Astrocyte (in vitro differentiated cells and primary cell): ENCODE data around the gene TAF4. TPM values are rescaled to one million over a fixed set of nuclear protein-coding genes. Genes with fewer than 3 reads are reported as not detected.

Experiments
- DNase-seq: peaks from one replicate; pipeline ENCODE4 v3.0.0-alpha.2; 2010; ENCODE audit warnings: low read depth
- FAIRE-seq: peaks from 2 replicates; lab custom pipeline; 2011; peaks lifted over from hg19 to GRCh38; lab: Jason Lieb, UNC
- H2AFZ ChIP-seq: 2 replicates; pipeline ENCODE4 v1.6.0; 2012; ENCODE audit warnings: low read depth, low read length, inconsistent platforms
- H3K27ac ChIP-seq: 2 replicates; pipeline ENCODE4 v1.5.1; 2011; ENCODE audit warnings: low read depth, low read length, inconsistent platforms
- H3K27me3 ChIP-seq: 2 replicates; pipeline ENCODE4 v1.6.0; 2011; ENCODE audit warnings: low read length, inconsistent platforms; ENCODE audit not compliant: insufficient read depth
- H3K36me3 ChIP-seq: 2 replicates; pipeline ENCODE4 v1.5.1; 2011; ENCODE audit warnings: low read length, inconsistent platforms; ENCODE audit not compliant: insufficient read depth
- H3K4me1 ChIP-seq: 2 replicates; pipeline ENCODE4 v1.5.1; 2011; ENCODE audit warnings: low read length, inconsistent platforms; ENCODE audit not compliant: insufficient read depth
- H3K4me2 ChIP-seq: 2 replicates; pipeline ENCODE4 v1.6.0; 2012; ENCODE audit warnings: low read length, inconsistent platforms
- H3K4me3 ChIP-seq: 2 replicates; pipeline ENCODE4 v1.5.1; 2011; ENCODE audit warnings: low read depth, mild to moderate bottlenecking, low read length, inconsistent platforms; ENCODE audit not compliant: insufficient read depth
- H3K79me2 ChIP-seq: 2 replicates; pipeline ENCODE4 v1.6.0; 2012; ENCODE audit warnings: mild to moderate bottlenecking, low read length, inconsistent platforms; ENCODE audit not compliant: insufficient read depth
- H3K9ac ChIP-seq: 2 replicates; pipeline ENCODE4 v1.6.0; 2012; ENCODE audit warnings: mild to moderate bottlenecking, low read length, inconsistent platforms
- H3K9me3 ChIP-seq: 2 replicates; pipeline ENCODE4 v1.5.1; 2012; ENCODE audit warnings: low read depth, mild to moderate bottlenecking, low read length, inconsistent platforms; ENCODE audit not compliant: insufficient read depth
- H4K20me1 ChIP-seq: 2 replicates; pipeline ENCODE4 v1.6.0; 2012; ENCODE audit warnings: low read length, inconsistent platforms; ENCODE audit not compliant: insufficient read depth
- H3K27ac Mint-ChIP-seq: one replicate; pipeline ENCODE4 v1.8.0; 2021; ENCODE audit warnings: mild to moderate bottlenecking, mixed read lengths; ENCODE audit not compliant: unreplicated experiment
- H3K27me3 Mint-ChIP-seq: one replicate; pipeline ENCODE4 v1.8.0; 2021; ENCODE audit warnings: low read depth, mixed read lengths; ENCODE audit not compliant: unreplicated experiment
- H3K36me3 Mint-ChIP-seq: one replicate; pipeline ENCODE4 v1.8.0; 2021; ENCODE audit warnings: low read depth, mixed read lengths; ENCODE audit not compliant: unreplicated experiment
- H3K4me1 Mint-ChIP-seq: one replicate; pipeline ENCODE4 v1.8.0; 2021; ENCODE audit warnings: low read depth, mixed read lengths; ENCODE audit not compliant: unreplicated experiment
- H3K4me3 Mint-ChIP-seq: one replicate; pipeline ENCODE4 v1.8.0; 2021; ENCODE audit warnings: mild to moderate bottlenecking, moderate library complexity, mixed read lengths; ENCODE audit not compliant: unreplicated experiment
- H3K9me3 Mint-ChIP-seq: one replicate; pipeline ENCODE4 v1.8.0; 2021; ENCODE audit warnings: mild to moderate bottlenecking, mixed read lengths; ENCODE audit not compliant: unreplicated experiment
- EZH2 ChIP-seq: IDR thresholded peaks from 2 replicates; pipeline ENCODE4 v1.6.1; 2012; ENCODE audit warnings: mild to moderate bottlenecking, low read length, inconsistent platforms; ENCODE audit not compliant: insufficient read depth
- total RNA-seq: library from RNA; stranded (reverse); gene quantifications from 2 replicates; pipeline ENCODE4 v1.2.1, GENCODE V29; 2021
- TF ChIP-seq, protein P1 (sequence below): IDR thresholded peaks from 2 replicates; pipeline ENCODE4 v1.5.1; 2011; ENCODE audit warnings: low read depth, mild to moderate bottlenecking, inconsistent platforms, low read length, moderate library complexity; ENCODE audit not compliant: insufficient read depth

TAF4 gene
- total RNA-seq, 1 donor from 2014 or later: 11.8 TPM

DNA sequence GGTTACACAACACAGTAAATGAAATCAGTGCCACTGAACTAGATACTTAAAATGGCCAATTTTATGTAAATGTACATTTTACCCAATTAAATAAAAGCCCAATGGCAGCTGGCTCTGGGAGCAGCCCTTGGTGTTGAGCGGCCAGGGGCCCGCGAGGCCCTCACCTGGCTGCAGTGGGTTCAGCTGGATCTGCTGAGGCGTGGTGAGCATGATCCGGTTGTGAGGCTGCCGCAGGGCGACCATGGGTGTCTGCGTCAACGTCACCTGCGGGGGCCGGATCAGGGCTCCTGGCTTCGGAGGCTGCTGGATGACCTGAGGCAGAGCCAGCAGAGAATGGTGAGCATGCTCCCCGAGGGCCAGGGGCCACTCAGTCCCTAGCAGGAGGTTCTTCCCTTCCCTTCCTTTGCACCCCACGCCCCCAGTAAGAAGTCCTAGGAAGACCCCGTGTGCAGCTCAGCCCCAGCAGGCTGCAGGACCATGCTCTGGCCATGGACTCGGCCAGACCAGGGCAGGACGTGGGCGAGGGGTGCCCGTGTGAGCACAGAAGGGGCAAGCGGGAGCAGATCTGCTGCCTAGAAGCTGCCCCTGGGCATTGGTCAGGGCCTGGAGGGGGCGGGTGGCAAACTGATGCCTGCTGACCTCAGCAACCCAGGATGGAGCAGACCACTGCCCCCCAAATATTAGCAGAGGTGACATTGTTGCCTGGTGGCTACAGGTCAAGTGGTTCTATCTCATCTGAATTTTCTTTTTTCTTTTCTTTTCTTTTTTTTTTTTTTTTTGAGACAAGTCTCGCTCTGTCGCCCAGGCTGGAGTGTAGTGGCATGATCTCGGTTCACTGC lies 61.9 kb downstream of the TAF4 start:
- DNase-seq (no peak), FAIRE-seq (no peak)
- no peaks in the 10 kb centered on the region for H3K4me1 ChIP-seq
- H3K79me2 ChIP-seq: no peaks in the 10 kb centered on the region
- H3K27ac ChIP-seq: no peak overlapping the region
- H4K20me1 ChIP-seq: no peaks in the 10 kb centered on the region
- TF ChIP-seq, protein P1, sequence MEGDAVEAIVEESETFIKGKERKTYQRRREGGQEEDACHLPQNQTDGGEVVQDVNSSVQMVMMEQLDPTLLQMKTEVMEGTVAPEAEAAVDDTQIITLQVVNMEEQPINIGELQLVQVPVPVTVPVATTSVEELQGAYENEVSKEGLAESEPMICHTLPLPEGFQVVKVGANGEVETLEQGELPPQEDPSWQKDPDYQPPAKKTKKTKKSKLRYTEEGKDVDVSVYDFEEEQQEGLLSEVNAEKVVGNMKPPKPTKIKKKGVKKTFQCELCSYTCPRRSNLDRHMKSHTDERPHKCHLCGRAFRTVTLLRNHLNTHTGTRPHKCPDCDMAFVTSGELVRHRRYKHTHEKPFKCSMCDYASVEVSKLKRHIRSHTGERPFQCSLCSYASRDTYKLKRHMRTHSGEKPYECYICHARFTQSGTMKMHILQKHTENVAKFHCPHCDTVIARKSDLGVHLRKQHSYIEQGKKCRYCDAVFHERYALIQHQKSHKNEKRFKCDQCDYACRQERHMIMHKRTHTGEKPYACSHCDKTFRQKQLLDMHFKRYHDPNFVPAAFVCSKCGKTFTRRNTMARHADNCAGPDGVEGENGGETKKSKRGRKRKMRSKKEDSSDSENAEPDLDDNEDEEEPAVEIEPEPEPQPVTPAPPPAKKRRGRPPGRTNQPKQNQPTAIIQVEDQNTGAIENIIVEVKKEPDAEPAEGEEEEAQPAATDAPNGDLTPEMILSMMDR: no peak
- no peaks in the 10 kb centered on the region for H3K9me3 ChIP-seq
- H3K9me3 Mint-ChIP-seq: no peaks in the 10 kb centered on the region
- H3K36me3 Mint-ChIP-seq: peaks cover 29% of the 10 kb centered on the region
- H3K4me3 ChIP-seq: no peak overlapping the region
- H2AFZ ChIP-seq: no peak overlapping the region
- no peaks in the 10 kb centered on the region for H3K27me3 Mint-ChIP-seq
- H3K27me3 ChIP-seq: no peaks in the 10 kb centered on the region
- peaks cover 15% of the 10 kb centered on the region for H3K36me3 ChIP-seq
- no peak overlapping the region for H3K4me3 Mint-ChIP-seq
- H3K4me2 ChIP-seq: no peak overlapping the region
- H3K9ac ChIP-seq: no peak overlapping the region
- no peak overlapping the region for H3K27ac Mint-ChIP-seq
- no peaks in the 10 kb centered on the region for H3K4me1 Mint-ChIP-seq

DNA sequence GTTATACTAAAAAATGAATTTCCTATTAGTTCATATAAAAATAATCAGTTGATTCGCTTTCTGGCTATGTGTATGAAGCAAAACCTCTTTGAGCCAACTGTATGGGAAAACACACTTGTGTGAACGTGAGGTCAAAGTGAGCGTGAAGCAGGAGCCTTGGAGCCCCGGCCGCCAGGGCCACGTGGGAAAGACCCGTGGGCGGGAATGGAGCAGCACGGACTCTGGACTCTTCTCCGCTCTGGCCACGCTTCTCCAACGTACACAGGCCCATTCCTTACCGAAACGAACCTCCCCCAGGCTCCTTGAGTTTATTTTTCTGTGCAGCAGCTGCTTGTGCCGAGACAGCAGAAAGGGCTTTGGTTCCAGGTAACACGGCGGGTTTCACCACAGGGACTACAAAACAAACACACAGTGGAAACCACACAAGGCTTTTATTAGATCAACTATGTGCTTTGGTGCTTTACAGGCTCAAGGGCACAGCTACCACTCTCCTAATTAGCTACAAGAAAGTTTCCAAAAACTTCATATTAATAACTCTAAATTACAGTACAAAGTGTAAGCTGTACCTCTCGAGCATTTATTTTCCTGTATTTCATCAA lies 62.7 kb downstream of the TAF4 start:
- H3K36me3 Mint-ChIP-seq: peaks cover 30% of the 10 kb centered on the region
- no peak overlapping the region for H3K4me3 ChIP-seq
- no peaks in the 10 kb centered on the region for H3K27me3 Mint-ChIP-seq
- FAIRE-seq: no peak
- no peak overlapping the region for H3K27ac Mint-ChIP-seq
- no peaks in the 10 kb centered on the region for H3K79me2 ChIP-seq
- no peaks in the 10 kb centered on the region for H3K4me1 ChIP-seq
- no peak overlapping the region for H3K9ac ChIP-seq
- no peak overlapping the region for H3K4me2 ChIP-seq
- H3K27me3 ChIP-seq: no peaks in the 10 kb centered on the region
- no peaks in the 10 kb centered on the region for H3K9me3 ChIP-seq
- DNase-seq: no peak
- H4K20me1 ChIP-seq: no peaks in the 10 kb centered on the region
- TF ChIP-seq, protein P1: no peak
- TF ChIP-seq EZH2: no peak
- H3K4me3 Mint-ChIP-seq: no peak overlapping the region
- H3K9me3 Mint-ChIP-seq: no peaks in the 10 kb centered on the region
- peaks cover 23% of the 10 kb centered on the region for H3K36me3 ChIP-seq
- no peak overlapping the region for H2AFZ ChIP-seq
- no peaks in the 10 kb centered on the region for H3K4me1 Mint-ChIP-seq
- no peak overlapping the region for H3K27ac ChIP-seq
